K562 (cell line): ENCODE measurements around the gene PPOX. TPM values are rescaled to one million over a fixed set of nuclear protein-coding genes. Genes with fewer than 3 reads are reported as not detected.

Experiments
- ATAC-seq: fragments of 200-7000 bp; cut with Tn5 transposase; 3 replicates; pipeline ENCODE4 v1.9.1; 2020; ENCODE audit warnings: moderate library complexity
- BruUV-seq: library from RNA; stranded (reverse); fragments of 400-500 nt; replicated peaks from 2 replicates; lab custom pipeline; 2021; lab: Mats Ljungman, UMichigan
- CTCF ChIA-PET: fragments of 300-600 bp; formaldehyde crosslinking; extraction: SDS; loops from one replicate; lab custom pipeline; 2021; ENCODE audit warnings: low intra/inter-chr PET ratio; lab: Yijun Ruan, JAX
- POLR2A ChIA-PET: fragments of 300-600, 350-650 bp; sonication (Branson Sonifier 250); formaldehyde crosslinking; extraction: SDS; loops from one replicate; lab custom pipeline; 2021; ENCODE audit warnings: antibody characterized with exemption, inconsistent platforms; lab: Yijun Ruan, JAX
- DNase-seq, 4 experiments: peaks; one replicate each; pipeline versions ENCODE4 v3.0.0 to v3.0.0-alpha.2; 2011 to 2018; ENCODE audit warnings: low spot score in 3 of 4, mixed read lengths in 3 of 4; ENCODE audit errors: extremely low read depth in 1 of 4
- FAIRE-seq: peaks from 2 replicates; lab custom pipeline; 2011; peaks lifted over from hg19 to GRCh38; lab: Jason Lieb, UNC
- H2AFZ ChIP-seq: 2 replicates; pipeline ENCODE4 v1.6.0; 2011; ENCODE audit warnings: low read depth, low read length, control low read depth, inconsistent platforms
- H3K27ac ChIP-seq: fragments of 200-600 bp; 3 replicates; pipeline ENCODE4 v1.8.0; 2011; ENCODE audit warnings: low read depth, mild to moderate bottlenecking, control low read depth, inconsistent platforms, low read length, moderate library complexity, mixed read lengths; ENCODE audit errors: extremely low read depth
- H3K27me3 ChIP-seq, 2 experiments: fragments of 300-600 bp in 1 of 2; 2 replicates in 1 of 2; 3 replicates in 1 of 2; pipeline versions ENCODE4 v1.6.0 to v1.8.0; 2011; ENCODE audit warnings: inconsistent platforms in 2 of 2, low read length in 2 of 2, mild to moderate bottlenecking in 1 of 2, mixed read lengths in 1 of 2, moderate library complexity in 1 of 2; ENCODE audit not compliant: control insufficient read depth in 2 of 2, insufficient read depth in 2 of 2
- H3K36me3 ChIP-seq: fragments of 300-600 bp; 3 replicates; pipeline ENCODE4 v1.8.0; 2011; ENCODE audit warnings: mild to moderate bottlenecking, low read length, inconsistent platforms; ENCODE audit not compliant: control insufficient read depth, insufficient read depth
- H3K4me1 ChIP-seq, 2 experiments: fragments of 200-600 bp in 1 of 2; replicated peaks in 1 of 2; 2 replicates in 1 of 2; 3 replicates in 1 of 2; pipeline versions ENCODE4 v1.5.1 to v1.8.0; 2011; ENCODE audit warnings: inconsistent platforms in 2 of 2, low read length in 2 of 2, mild to moderate bottlenecking in 1 of 2, mixed read lengths in 1 of 2, moderate library complexity in 1 of 2; ENCODE audit not compliant: control insufficient read depth in 2 of 2, insufficient read depth in 2 of 2
- H3K4me2 ChIP-seq: 2 replicates; pipeline ENCODE4 v1.6.1; 2011; ENCODE audit warnings: low read length, control low read depth, inconsistent platforms, mixed read lengths; ENCODE audit not compliant: insufficient read depth
- H3K4me3 ChIP-seq: fragments of 200-600 bp; sonication (generic), shearing (Covaris generic); 2 replicates; pipeline ENCODE4 v1.5.1; 2016; ENCODE audit warnings: control low read depth, inconsistent platforms
- H3K79me2 ChIP-seq: fragments of 200-600 bp; 3 replicates; pipeline ENCODE4 v1.8.0; 2011; ENCODE audit warnings: low read length, inconsistent platforms; ENCODE audit not compliant: control insufficient read depth, insufficient read depth
- H3K9ac ChIP-seq, 2 experiments: 2 replicates each; pipeline versions ENCODE4 v1.6.0 to v1.6.1; 2011; ENCODE audit warnings: low read depth in 2 of 2, low read length in 2 of 2, control low read depth in 1 of 2, inconsistent platforms in 1 of 2, mild to moderate bottlenecking in 1 of 2, mixed read lengths in 1 of 2; ENCODE audit not compliant: insufficient read depth in 1 of 2
- H3K9me1 ChIP-seq: one replicate; pipeline ENCODE4 v1.6.0; 2011; ENCODE audit warnings: inconsistent platforms, mild to moderate bottlenecking, low read length, moderate library complexity; ENCODE audit not compliant: control insufficient read depth, insufficient read depth
- H3K9me3 ChIP-seq: replicated peaks from 2 replicates; pipeline ENCODE4 v1.5.1; 2011; ENCODE audit warnings: low read depth, low read length, inconsistent platforms; ENCODE audit not compliant: control insufficient read depth, insufficient read depth
- H4K20me1 ChIP-seq: replicated peaks from 2 replicates; pipeline ENCODE4 v1.6.1; 2011; ENCODE audit warnings: low read length, inconsistent platforms, mixed read lengths; ENCODE audit not compliant: control insufficient read depth, insufficient read depth
- CTBP1 ChIP-seq: fragments of 450-650 bp; IDR thresholded peaks from 2 replicates; pipeline ENCODE4 v1.6.1; 2016; ENCODE audit warnings: borderline replicate concordance
- HLTF ChIP-seq: fragments of 450-650 bp; IDR thresholded peaks from 2 replicates; pipeline ENCODE4 v1.6.1; 2016
- MECOM ChIP-seq: fragments of 250-450 bp; sonication (Bioruptor Pico); IDR thresholded peaks from 2 replicates; pipeline ENCODE4 v1.8.0; 2022; ENCODE audit warnings: inconsistent platforms
- NBN ChIP-seq: fragments of 450-650 bp; IDR thresholded peaks from 2 replicates; pipeline ENCODE4 v1.6.1; 2016; ENCODE audit warnings: low read depth, mild to moderate bottlenecking
- NCOA2 ChIP-seq, 2 experiments: fragments of 450-650 bp; IDR thresholded peaks; 2 replicates each; pipeline ENCODE4 v1.6.1; 2018; ENCODE audit warnings: mild to moderate bottlenecking in 2 of 2, moderate library complexity in 1 of 2; ENCODE audit not compliant: partially characterized antibody in 2 of 2
- PHB2 ChIP-seq: fragments of 450-650 bp; IDR thresholded peaks from 2 replicates; pipeline ENCODE4 v1.6.1; 2017; ENCODE audit warnings: low read depth
- STAG1 ChIP-seq: sonication (generic); formaldehyde crosslinking; IDR thresholded peaks from 2 replicates; pipeline ENCODE4 v1.5.0; 2020; ENCODE audit warnings: missing genetic modification reagents, borderline replicate concordance
- ZNF24 ChIP-seq: fragments of 450-650 bp; IDR thresholded peaks from 2 replicates; pipeline ENCODE4 v1.6.1; 2016
- ZNF586 ChIP-seq: fragments of 450-650 bp; formaldehyde crosslinking; conservative IDR thresholded peaks from 2 replicates; pipeline ENCODE4 v1.4.0; 2020; ENCODE audit warnings: mild to moderate bottlenecking, moderate library complexity
- WGBS: fragments of 100-300 bp; shearing (Covaris generic); methylation state at CpG from one replicate; pipeline ENCODE4 v1.1.6; 2016; ENCODE audit warnings: low coverage, mixed read lengths; ENCODE audit not compliant: insufficient coverage; ENCODE audit errors: missing lambda C conversion rate; 5-methylcytosine and 5-hydroxymethylcytosine counted together
- in situ Hi-C: fragments of 300-500 bp; cut with MboI; formaldehyde crosslinking; loops from 4 replicates; pipeline ENCODE4 v1.15.0; 2018; ENCODE audit warnings: inconsistent platforms, mixed read lengths
- intact Hi-C: fragments of 100-400 bp; cut with micrococcal nuclease; formaldehyde crosslinking; loops from 2 replicates; pipeline ENCODE4 v1.14.2; 2022
- polyA plus RNA-seq, 8 experiments: library from polyadenylated mRNA; depleted of rRNA in 4 of 8; stranded (reverse) in 5 of 8; unstranded in 3 of 8; fragments of >200 nt; fragmentation: Nextera tagmentation in 2 of 8; fragmentation: Illumina TruSeq in 1 of 8; extraction: Ambion mirVana in 2 of 8; extraction: Trizol in 1 of 8; gene quantifications; 2 replicates each; pipeline versions ENCODE4 v1.2.1 to v1.2.3, GENCODE V29; 2011 to 2014; ENCODE audit warnings: inconsistent platforms in 1 of 8, missing spikeins in 1 of 8
- total RNA-seq, 7 experiments: library from RNA; depleted of rRNA in 6 of 7; stranded (reverse); fragments of >200 nt in 6 of 7; fragmentation: Illumina TruSeq in 2 of 7; extraction: Trizol in 2 of 7; gene quantifications; 2 replicates each; pipeline versions ENCODE4 v1.2.1 to v1.2.3, GENCODE V29; 2011 to 2021; ENCODE audit warnings: low replicate concordance in 1 of 7
- TF ChIP-seq, protein P1 (sequence below): sonication (generic); formaldehyde crosslinking; IDR thresholded peaks from 2 replicates; pipeline ENCODE4 v1.8.0; 2022; ENCODE audit warnings: mild to moderate bottlenecking, low read depth, missing genetic modification reagents
- TF ChIP-seq, protein P2 (sequence below): fragments of 250-450 bp; sonication (Bioruptor Pico); IDR thresholded peaks from 2 replicates; pipeline ENCODE4 v1.5.0; 2021

PPOX gene
- total and polyA plus RNA-seq, 9 of the 15 experiments (the other 6 are each of a cell fraction or from before 2014, with no cell fraction given), result 17.0 to 57.1 (median 38.9) TPM

- H2AFZ ChIP-seq, result peak overlapping the region; percentile 81
- H3K36me3 ChIP-seq, result no peaks in the 10 kb centered on the region
- in situ Hi-C loops, result no loop called here
- POLR2A ChIA-PET, result interaction anchor here (0.6 to 1.0 kb wide), 3 partner anchors 15 to 65 kb away, joined by 3 read pairs; partner anchors contain the start of genes DEDD and PPOX
- ATAC-seq (no peak), DNase-seq (no peak), FAIRE-seq (no peak)
- peaks cover 8% of the 10 kb centered on the region for H3K79me2 ChIP-seq
- BruUV-seq, result no TSS peak
- peak overlapping the region in 1 of 2 experiments; percentile 85; a peak in 2 of 4 replicates for H3K9ac ChIP-seq
- H3K27ac ChIP-seq, result no peak overlapping the region
- H3K9me3 ChIP-seq, result no peaks in the 10 kb centered on the region
- peak overlapping the region; percentile 12; the same call in 1 of the 2 replicates for H3K4me2 ChIP-seq
- peaks cover 60 to 65% of the 10 kb centered on the region in 2 experiments for H3K4me1 ChIP-seq
- CTCF ChIA-PET, result no interaction called here
- TF ChIP-seq PHB2 (no peak), NCOA2 (IDR thresholded peaks at IDR 0.05; ENCODE audit: partially characterized antibody in 2 of 2) (no peak), CTBP1 (no peak), NBN (no peak), ZNF586 (CRISPR knock-in tag) (no peak), ZNF24 (no peak), STAG1 (CRISPR knock-in tag) (no peak), HLTF (no peak), MECOM (no peak)
- TF ChIP-seq, protein P1, sequence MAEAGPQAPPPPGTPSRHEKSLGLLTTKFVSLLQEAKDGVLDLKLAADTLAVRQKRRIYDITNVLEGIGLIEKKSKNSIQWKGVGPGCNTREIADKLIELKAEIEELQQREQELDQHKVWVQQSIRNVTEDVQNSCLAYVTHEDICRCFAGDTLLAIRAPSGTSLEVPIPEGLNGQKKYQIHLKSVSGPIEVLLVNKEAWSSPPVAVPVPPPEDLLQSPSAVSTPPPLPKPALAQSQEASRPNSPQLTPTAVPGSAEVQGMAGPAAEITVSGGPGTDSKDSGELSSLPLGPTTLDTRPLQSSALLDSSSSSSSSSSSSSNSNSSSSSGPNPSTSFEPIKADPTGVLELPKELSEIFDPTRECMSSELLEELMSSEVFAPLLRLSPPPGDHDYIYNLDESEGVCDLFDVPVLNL (CRISPR knock-in tag), result no peak
- TF ChIP-seq, protein P2, sequence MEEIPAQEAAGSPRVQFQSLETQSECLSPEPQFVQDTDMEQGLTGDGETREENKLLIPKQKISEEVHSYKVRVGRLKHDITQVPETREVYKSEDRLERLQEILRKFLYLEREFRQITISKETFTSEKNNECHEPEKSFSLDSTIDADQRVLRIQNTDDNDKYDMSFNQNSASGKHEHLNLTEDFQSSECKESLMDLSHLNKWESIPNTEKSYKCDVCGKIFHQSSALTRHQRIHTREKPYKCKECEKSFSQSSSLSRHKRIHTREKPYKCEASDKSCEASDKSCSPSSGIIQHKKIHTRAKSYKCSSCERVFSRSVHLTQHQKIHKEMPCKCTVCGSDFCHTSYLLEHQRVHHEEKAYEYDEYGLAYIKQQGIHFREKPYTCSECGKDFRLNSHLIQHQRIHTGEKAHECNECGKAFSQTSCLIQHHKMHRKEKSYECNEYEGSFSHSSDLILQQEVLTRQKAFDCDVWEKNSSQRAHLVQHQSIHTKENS (CRISPR knock-in tag), result no peak
- no peak overlapping the region for H3K4me3 ChIP-seq
- no peaks in the 10 kb centered on the region for H4K20me1 ChIP-seq
- H3K27me3 ChIP-seq, result no peaks in the 10 kb centered on the region
- intact Hi-C loops, result no loop called here
- 91% methylated on average over 9 of the region's 11 CpGs for WGBS
- no peaks in the 10 kb centered on the region for H3K9me1 ChIP-seq
Measured at GRCh38 chr1:161197560-161198193, 31.5 kb downstream of the PPOX start.
